Large intestine (tissue), 3 donors: ENCODE measurements around the gene HRAS. TPM values are rescaled to one million over a fixed set of nuclear protein-coding genes. Genes with fewer than 3 reads are reported as not detected.
A peak's percentile ranks its signal among the peaks of the same experiment; 100 is the strongest.

Experiments used
- DNase-seq, 2 donors: peaks; one replicate each; pipeline versions ENCODE4 v3.0.0 to v3.0.0-alpha.2; 2013
- H3K27ac ChIP-seq: one replicate; pipeline ENCODE4 v1.5.1; 2013; ENCODE audit warnings: low read length
- H3K27me3 ChIP-seq: 2 replicates; pipeline ENCODE4 v1.6.1; 2013; ENCODE audit warnings: low read length; ENCODE audit not compliant: control insufficient read depth, insufficient read depth
- H3K36me3 ChIP-seq: 2 replicates; pipeline ENCODE4 v1.6.1; 2013; ENCODE audit warnings: low read length; ENCODE audit not compliant: control insufficient read depth, insufficient read depth
- H3K4me1 ChIP-seq: one replicate; pipeline ENCODE4 v1.6.1; 2013; ENCODE audit warnings: low read length; ENCODE audit not compliant: control insufficient read depth, insufficient read depth
- H3K4me3 ChIP-seq: one replicate; pipeline ENCODE4 v1.5.1; 2013; ENCODE audit warnings: low read length
- H3K9me3 ChIP-seq: one replicate; pipeline ENCODE4 v1.6.1; 2013; ENCODE audit warnings: mild to moderate bottlenecking, low read depth, low read length, moderate library complexity; ENCODE audit not compliant: control insufficient read depth
- WGBS: methylation state at CpG from one replicate; pipeline ENCODE4 v1.1.5; 2013; ENCODE audit warnings: low lambda C conversion rate; ENCODE audit not compliant: insufficient coverage; 5-methylcytosine and 5-hydroxymethylcytosine counted together
- polyA plus RNA-seq: library from polyadenylated mRNA; unstranded; fragments of 120-200 nt; gene quantifications from one replicate; pipeline ENCODE4 v1.2.1, GENCODE V29; 2013

HRAS gene
- polyA plus RNA-seq, 1 donor: 28.3 TPM

DNA sequence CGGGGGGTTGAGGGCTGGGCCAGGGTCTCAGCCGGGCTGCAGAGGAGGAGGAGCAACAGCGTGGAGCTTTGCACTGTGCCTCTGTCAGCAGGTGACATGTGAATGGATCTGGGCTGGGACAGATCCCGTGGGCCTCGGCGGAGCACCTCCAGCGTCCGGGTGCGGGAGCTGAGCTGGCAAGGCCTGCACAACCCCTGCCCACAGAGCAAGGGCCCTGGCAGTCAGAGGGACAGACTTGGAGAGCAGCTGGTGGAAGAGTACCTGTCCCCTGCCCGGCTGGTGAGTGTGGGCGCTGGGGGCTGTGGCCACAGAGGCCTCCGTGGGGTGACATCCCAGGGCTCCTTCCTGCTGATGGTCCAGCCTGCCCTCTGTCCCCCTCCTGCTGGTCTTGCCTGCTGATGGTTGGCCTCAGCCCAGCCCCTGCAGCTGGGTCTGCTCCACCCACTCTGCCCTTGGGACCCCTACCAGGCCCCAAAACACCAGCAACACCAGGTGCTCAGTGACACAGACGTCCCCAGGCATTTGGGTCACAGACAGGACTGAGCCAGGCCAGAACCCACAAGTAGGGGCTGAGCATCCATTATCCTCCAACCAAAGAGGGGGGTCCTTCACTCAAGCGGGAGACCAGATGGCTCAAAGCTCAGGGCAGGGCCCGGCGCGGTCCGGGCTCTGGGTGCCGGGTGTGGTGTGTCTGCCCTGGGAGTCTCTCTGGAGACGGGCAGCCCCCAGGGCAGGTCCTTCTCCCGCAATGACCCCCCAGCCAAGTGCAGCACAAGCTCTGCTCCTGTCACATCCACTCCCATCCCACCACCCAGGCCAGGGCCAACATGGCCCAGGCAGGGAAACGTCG lies 5.4 kb upstream of the HRAS start:
- H3K4me1 ChIP-seq: peaks cover 17% of the 10 kb centered on the region
- H3K9me3 ChIP-seq: peaks cover 9% of the 10 kb centered on the region
- no peak overlapping the region for H3K4me3 ChIP-seq
- no CpG with 5 or more reads among the region's 23 CpGs for WGBS
- DNase-seq: no peak
- peaks cover 22% of the 10 kb centered on the region for H3K27me3 ChIP-seq
- H3K27ac ChIP-seq: no peak overlapping the region
- H3K36me3 ChIP-seq: no peaks in the 10 kb centered on the region

DNA sequence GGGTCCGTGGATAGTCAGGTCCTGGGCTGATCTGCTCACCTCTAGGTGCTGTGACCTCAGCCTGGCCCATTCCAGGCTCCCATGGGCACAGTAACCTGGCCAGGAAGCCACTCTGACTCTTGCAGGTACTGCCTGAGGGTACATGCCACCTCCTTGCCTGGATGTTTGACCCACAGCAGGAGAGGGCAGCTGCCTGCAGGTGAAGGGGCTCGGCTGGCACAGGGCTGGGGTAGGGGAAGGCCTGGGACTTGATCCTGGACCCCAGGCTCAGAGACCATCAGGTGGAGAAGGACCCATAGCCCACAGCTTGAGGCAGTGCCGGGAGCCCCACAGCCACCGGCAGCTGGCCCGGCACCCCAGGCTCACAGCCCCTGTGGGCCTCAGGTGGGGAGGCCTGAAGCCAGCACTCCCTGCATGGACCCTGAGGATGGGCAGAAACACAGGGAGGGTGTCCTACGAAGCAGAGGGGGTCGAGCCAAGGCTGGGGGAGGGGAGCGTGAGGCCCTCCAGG lies 4.7 kb upstream of the HRAS start:
- Histone ChIP-seq H3K36me3 (no peaks in the 10 kb centered on the region), H3K4me1 (peaks cover 17% of the 10 kb centered on the region), H3K27ac (no peak overlapping the region), H3K27me3 (peaks cover 22% of the 10 kb centered on the region), H3K4me3 (no peak overlapping the region), H3K9me3 (peaks cover 9% of the 10 kb centered on the region)
- WGBS: no CpG with 5 or more reads among the region's 8 CpGs
- DNase-seq: no peak

DNA sequence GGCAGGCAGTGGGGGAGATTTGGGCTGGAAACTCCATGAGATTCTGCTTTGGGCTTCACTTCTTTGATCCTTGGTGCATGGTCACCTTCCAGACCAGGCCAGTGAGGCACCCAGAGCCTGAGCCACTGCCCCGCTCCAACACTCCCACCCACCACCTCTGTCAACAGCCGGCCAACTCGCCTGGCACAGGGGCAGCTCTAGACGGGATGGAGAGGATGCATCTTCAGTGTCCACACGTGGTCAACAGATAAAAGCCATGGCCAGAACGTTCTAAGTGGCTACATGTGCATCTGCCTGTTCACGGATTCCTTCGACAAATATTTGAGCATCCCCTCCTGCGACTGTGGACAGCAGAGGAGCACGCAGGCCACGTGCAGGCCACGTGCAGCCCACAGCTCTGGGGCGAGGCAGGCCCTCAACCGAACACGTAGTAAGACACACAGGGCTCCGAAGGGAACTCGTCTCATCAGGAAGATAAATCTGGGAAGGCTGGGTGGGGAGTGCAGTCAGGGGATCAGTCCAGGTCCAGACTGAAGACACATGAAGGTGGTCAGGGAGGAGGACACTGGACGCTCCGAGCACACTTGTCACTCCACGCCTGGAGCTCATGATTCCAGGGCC lies 3.2 kb upstream of the HRAS start:
- Histone ChIP-seq H3K4me1 (peaks cover 19% of the 10 kb centered on the region), H3K4me3 (no peak overlapping the region), H3K36me3 (peaks cover 4% of the 10 kb centered on the region), H3K27me3 (peaks cover 22% of the 10 kb centered on the region), H3K9me3 (peaks cover 9% of the 10 kb centered on the region), H3K27ac (no peak overlapping the region)
- no peak for DNase-seq
- no CpG with 5 or more reads among the region's 20 CpGs for WGBS

DNA sequence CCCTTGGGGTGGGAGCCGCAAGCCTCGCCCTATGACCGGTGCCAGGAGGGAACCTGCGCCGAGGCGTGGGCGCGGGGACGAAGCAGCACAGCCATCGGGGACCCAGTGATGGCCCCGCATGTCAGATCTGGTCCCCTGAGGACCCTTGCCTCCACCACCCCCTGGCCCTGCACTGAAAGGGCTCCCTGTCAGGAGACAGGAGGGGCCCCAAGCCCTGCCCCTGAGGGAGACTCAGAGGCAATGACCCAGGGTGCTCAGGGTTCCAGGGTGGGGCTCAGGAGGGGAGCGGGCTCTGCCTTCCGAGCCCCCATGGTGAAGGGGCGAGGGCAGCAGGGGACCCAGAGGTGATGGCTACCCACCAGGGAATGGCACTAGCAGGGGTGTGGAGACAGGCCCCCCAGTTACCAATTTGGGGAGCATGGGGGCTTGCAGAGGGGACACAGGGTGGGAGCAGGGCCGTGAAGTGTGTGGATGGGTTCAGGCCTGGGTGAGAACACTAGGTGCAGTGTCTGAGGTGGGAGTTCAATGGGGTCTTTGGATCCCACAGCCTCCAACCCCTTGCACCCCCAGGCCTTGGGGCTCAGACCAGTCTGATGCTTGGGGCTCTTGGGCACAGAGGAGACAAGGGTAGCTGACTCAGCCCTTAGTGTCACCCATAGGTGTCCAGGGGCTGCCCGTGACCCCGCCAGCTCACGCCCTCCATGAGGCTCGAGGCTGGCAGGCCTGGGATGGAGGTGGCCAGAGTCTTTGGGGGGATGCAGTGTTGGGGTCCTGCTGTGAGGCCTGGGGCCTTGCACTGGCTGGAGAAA lies 2.5 kb upstream of the HRAS start:
- Histone ChIP-seq H3K4me3 (peak overlapping the region; percentile 38), H3K27ac (no peak overlapping the region)
- no CpG with 5 or more reads among the region's 19 CpGs for WGBS

DNA sequence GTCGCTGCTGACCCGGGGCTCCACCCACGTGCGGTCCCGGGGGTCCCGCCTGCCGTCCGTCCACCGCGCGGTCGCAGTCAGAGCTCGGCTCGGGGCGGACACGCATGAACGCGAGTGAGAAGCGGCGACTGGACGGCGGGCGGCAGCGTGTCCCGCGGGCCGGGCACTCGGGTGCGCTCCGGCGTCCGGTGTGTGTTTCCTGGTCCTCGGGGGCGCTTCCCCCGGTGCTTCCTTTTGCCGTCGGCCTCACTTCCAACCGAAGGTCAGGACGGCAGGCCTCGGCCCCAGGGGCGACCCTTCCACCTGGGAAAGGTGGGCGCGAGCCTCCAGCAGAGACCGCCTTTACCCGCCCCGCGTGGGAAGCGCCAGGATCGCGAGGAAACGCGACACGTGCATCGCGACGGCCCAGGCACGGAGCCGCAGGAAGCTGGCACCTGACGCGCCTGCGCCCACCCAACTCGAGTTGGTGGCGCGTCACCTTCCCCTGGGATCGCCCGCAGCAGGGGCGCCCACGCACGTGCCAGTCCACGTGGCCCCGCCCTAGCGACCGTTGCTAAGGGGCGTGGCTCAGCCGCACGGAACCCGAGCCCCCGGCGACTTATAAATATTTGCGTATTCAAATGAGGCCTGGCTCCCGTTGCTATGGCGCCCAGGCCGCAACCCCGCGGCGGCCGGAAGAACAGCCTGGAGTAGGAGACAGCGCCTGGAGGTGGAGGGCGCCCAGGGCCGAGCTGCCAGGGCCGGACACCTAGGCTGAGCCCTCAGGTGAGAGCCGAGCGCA lies 1.7 kb upstream of the HRAS start, which contains the start of gene LRRC56:
Gene LRRC56 (plus strand): TSS at position 687 of the 781 bp plus-strand sequence. CDS start 3,158 bp downstream, outside the sequence.
- peak within 1 kb of the TSS; percentile 38 for H3K4me3 ChIP-seq
- peaks cover 19% of the 10 kb centered on the region for H3K36me3 ChIP-seq
- peaks cover 22% of the 10 kb centered on the region for H3K27me3 ChIP-seq
- DNase-seq: peak; percentile 79 to 87
- no CpG with 5 or more reads among the region's 93 CpGs for WGBS
- H3K4me1 ChIP-seq: peaks cover 19% of the 10 kb centered on the region
- no peak within 1 kb of the TSS for H3K27ac ChIP-seq
- H3K9me3 ChIP-seq: peaks cover 9% of the 10 kb centered on the region

More for the DNA sequence above, 2.5 kb upstream of the HRAS start:
- Histone ChIP-seq H3K4me1 (peaks cover 19% of the 10 kb centered on the region), H3K27me3 (peaks cover 22% of the 10 kb centered on the region), H3K9me3 (peaks cover 9% of the 10 kb centered on the region), H3K36me3 (peaks cover 11% of the 10 kb centered on the region)
- no peak for DNase-seq

DNA sequence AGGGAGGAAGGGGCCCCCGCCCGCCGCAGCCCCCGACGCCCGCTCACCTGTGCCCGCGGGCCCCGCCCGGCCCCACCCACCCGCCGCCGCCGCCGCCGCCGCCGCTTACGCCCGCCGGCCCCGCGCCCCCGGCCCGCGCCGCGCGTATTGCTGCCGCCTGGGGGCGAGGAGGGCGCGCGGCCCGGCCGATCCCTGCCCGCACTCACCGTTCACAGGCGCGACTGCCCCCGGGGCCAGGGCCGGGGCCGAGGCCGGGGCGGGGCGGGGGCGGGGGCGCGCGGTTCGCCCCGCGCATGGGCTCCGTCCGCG lies 212 bp downstream of the HRAS start:
- peak overlapping the region; percentile 78 for H3K4me3 ChIP-seq
- peaks cover 22% of the 10 kb centered on the region for H3K27me3 ChIP-seq
- H3K36me3 ChIP-seq: peaks cover 28% of the 10 kb centered on the region
- H3K27ac ChIP-seq: no peak overlapping the region
- peaks cover 19% of the 10 kb centered on the region for H3K4me1 ChIP-seq
- DNase-seq: no peak
- no CpG with 5 or more reads among the region's 56 CpGs for WGBS
- peaks cover 9% of the 10 kb centered on the region for H3K9me3 ChIP-seq

DNA sequence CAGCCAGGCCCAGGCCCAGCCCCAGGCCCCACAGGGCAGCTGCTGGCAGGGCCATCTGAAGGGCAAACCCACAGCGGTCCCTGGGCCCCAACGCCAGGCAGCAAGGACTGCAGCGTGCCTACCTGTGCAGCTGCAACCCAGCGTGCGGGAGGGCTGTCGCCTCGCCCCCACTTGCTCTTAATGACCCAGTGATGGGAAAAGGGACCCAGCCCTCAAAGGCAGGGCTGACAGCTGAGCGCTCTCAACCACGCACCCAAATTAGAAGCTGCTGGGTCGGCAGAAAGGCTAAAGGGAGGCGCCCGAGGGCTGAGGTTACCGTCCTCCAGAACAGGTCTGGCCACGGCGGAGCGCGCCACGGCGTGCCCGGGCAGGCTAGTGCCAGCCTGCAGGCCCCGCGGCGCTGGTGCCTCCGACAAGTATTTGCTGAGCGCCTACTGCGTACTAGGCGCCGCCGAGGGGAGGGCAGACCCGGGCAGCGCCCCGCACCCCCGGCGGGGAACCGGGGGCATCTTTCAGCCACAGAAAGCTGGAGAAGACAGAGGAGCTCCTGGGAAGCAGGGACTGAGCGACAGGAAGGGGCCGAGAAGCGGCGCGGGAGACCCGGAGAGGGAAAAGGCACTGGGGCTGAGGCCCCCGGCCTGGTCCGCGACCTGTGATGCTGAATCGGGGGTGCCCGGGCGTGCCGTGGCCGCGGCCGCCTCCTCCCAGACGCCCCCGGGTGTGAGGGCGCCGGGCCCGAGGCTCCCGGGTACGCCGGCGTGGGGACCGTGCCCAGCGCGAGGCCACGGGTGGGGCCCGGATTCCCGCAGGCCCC lies 773 bp downstream of the HRAS start:
- H3K4me3 ChIP-seq: peak overlapping the region; percentile 78
- peak in 1 of 2 donors; percentile 28 for DNase-seq
- peaks cover 9% of the 10 kb centered on the region for H3K9me3 ChIP-seq
- peaks cover 28% of the 10 kb centered on the region for H3K36me3 ChIP-seq
- WGBS: no CpG with 5 or more reads among the region's 66 CpGs
- no peak overlapping the region for H3K27ac ChIP-seq
- H3K27me3 ChIP-seq: peaks cover 22% of the 10 kb centered on the region
- peaks cover 19% of the 10 kb centered on the region for H3K4me1 ChIP-seq

DNA sequence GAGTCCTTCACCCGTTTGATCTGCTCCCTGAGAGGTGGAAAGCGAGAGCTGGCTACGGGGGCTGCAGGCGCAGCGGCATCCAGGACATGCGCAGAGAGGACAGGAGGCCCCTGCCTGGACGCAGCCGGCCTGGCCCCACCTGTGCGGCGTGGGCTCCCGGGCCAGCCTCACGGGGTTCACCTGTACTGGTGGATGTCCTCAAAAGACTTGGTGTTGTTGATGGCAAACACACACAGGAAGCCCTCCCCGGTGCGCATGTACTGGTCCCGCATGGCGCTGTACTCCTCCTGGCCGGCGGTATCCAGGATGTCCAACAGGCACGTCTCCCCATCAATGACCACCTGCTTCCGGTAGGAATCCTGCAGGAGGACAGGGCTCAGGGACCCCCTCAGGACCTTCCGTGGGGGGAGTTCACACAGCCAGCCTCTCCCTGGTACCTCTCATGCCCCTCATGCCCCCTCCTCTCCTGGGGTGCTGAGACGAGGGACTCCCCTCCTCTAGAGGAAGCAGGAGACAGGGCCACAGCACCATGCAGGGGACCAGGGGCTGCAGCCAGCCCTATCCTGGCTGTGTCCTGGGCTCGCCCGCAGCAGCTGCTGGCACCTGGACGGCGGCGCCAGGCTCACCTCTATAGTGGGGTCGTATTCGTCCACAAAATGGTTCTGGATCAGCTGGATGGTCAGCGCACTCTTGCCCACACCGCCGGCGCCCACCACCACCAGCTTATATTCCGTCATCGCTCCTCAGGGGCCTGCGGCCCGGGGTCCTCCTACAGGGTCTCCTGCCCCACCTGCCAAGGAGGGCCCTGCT lies 1.6 kb downstream of the HRAS start:
- peaks cover 22% of the 10 kb centered on the region for H3K27me3 ChIP-seq
- DNase-seq: no peak
- peak overlapping the region; percentile 78 for H3K4me3 ChIP-seq
- no peak overlapping the region for H3K27ac ChIP-seq
- H3K36me3 ChIP-seq: peaks cover 28% of the 10 kb centered on the region
- H3K4me1 ChIP-seq: peaks cover 19% of the 10 kb centered on the region
- WGBS: no CpG with 5 or more reads among the region's 37 CpGs
- H3K9me3 ChIP-seq: peaks cover 9% of the 10 kb centered on the region
